HEK293T (cell line): ENCODE measurements around the gene MROH9.

Source experiments
- CTCF ChIA-PET: fragments of 350-600 bp; formaldehyde crosslinking; extraction: SDS; loops from one replicate; lab custom pipeline; 2021; ENCODE audit warnings: antibody characterized with exemption, inconsistent platforms; lab: Yijun Ruan, JAX
- POLR2A ChIA-PET: fragments of 350-600 bp; formaldehyde crosslinking; extraction: SDS; loops from one replicate; lab custom pipeline; 2020; ENCODE audit warnings: antibody characterized with exemption, inconsistent platforms; lab: Yijun Ruan, JAX
- DNase-seq: peaks from one replicate; pipeline ENCODE4 v3.0.0; 2012; ENCODE audit warnings: mixed read lengths; ENCODE audit errors: extremely low spot score
- ARNT ChIP-seq: fragments of 450-650 bp; IDR thresholded peaks from 2 replicates; pipeline ENCODE4 v1.6.1; 2017; ENCODE audit warnings: mild to moderate bottlenecking
- BHLHE40 ChIP-seq: fragments of 450-650 bp; IDR thresholded peaks from 2 replicates; pipeline ENCODE4 v1.6.1; 2016; ENCODE audit warnings: mild to moderate bottlenecking, moderate library complexity, borderline replicate concordance
- CTBP1 ChIP-seq: fragments of 450-650 bp; IDR thresholded peaks from 2 replicates; pipeline ENCODE4 v1.6.1; 2016; ENCODE audit warnings: borderline replicate concordance
- ELF4 ChIP-seq: fragments of 450-650 bp; IDR thresholded peaks from 2 replicates; pipeline ENCODE4 v1.6.1; 2017; ENCODE audit warnings: antibody characterized with exemption
- FOXA1 ChIP-seq: fragments of 450-650 bp; IDR thresholded peaks from 2 replicates; pipeline ENCODE4 v1.6.1; 2016; ENCODE audit warnings: mild to moderate bottlenecking
- FOXK2 ChIP-seq: fragments of 450-650 bp; IDR thresholded peaks from 2 replicates; pipeline ENCODE4 v1.6.1; 2016; ENCODE audit warnings: mild to moderate bottlenecking
- FOXM1 ChIP-seq: fragments of 450-650 bp; IDR thresholded peaks from 2 replicates; pipeline ENCODE4 v1.6.1; 2017; ENCODE audit warnings: mild to moderate bottlenecking, borderline replicate concordance
- HDGF ChIP-seq: fragments of 450-650 bp; IDR thresholded peaks from 2 replicates; pipeline ENCODE4 v1.6.1; 2017; ENCODE audit warnings: antibody characterized with exemption, borderline replicate concordance
- L3MBTL2 ChIP-seq: fragments of 450-650 bp; conservative IDR thresholded peaks from 2 replicates; pipeline ENCODE4 v1.6.1; 2016; ENCODE audit warnings: mild to moderate bottlenecking
- LEF1 ChIP-seq: fragments of 450-650 bp; IDR thresholded peaks from 2 replicates; pipeline ENCODE4 v1.6.1; 2017; ENCODE audit warnings: mild to moderate bottlenecking, borderline replicate concordance
- NFRKB ChIP-seq: fragments of 450-650 bp; IDR thresholded peaks from 2 replicates; pipeline ENCODE4 v1.6.1; 2016; ENCODE audit warnings: mild to moderate bottlenecking, moderate library complexity
- SP1 ChIP-seq: fragments of 450-650 bp; IDR thresholded peaks from 2 replicates; pipeline ENCODE4 v1.6.1; 2017
- SUZ12 ChIP-seq: fragments of 450-650 bp; IDR thresholded peaks from 2 replicates; pipeline ENCODE4 v1.6.1; 2016; ENCODE audit warnings: mild to moderate bottlenecking
- TARDBP ChIP-seq: fragments of 450-650 bp; IDR thresholded peaks from 2 replicates; pipeline ENCODE4 v1.6.1; 2016
- ZNF384 ChIP-seq: fragments of 450-650 bp; IDR thresholded peaks from 2 replicates; pipeline ENCODE4 v1.6.1; 2016
- TF ChIP-seq, protein P1 (sequence below): fragments of 450-650 bp; IDR thresholded peaks from 2 replicates; pipeline ENCODE4 v1.6.1; 2016

MROH9 gene

DNA sequence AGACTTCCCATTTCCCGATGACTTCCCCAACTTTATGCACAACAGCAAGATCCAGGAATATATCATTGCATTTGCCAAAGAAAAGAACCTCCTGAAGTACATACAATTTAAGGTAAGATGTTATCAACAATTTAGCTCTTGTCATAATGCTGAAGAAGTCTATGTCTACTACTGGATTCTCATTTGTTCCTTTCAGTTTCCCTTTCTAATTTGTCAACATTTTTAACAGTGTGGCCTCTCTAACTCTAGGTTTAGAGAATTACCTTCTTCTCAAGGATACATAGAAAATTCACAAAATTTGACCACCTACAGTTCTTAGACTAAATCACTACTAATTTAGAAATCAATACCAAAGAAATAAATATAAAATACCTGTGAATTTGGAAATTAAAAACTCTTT is 168.5 kb downstream of the MROH9 start:
- POLR2A ChIA-PET, result no interaction called here
- TF ChIP-seq ELF4, result no peak
- TF ChIP-seq SUZ12, result no peak
- TF ChIP-seq SP1, result no peak
- DNase-seq, result no peak
- CTCF ChIA-PET, result no interaction called here

DNA sequence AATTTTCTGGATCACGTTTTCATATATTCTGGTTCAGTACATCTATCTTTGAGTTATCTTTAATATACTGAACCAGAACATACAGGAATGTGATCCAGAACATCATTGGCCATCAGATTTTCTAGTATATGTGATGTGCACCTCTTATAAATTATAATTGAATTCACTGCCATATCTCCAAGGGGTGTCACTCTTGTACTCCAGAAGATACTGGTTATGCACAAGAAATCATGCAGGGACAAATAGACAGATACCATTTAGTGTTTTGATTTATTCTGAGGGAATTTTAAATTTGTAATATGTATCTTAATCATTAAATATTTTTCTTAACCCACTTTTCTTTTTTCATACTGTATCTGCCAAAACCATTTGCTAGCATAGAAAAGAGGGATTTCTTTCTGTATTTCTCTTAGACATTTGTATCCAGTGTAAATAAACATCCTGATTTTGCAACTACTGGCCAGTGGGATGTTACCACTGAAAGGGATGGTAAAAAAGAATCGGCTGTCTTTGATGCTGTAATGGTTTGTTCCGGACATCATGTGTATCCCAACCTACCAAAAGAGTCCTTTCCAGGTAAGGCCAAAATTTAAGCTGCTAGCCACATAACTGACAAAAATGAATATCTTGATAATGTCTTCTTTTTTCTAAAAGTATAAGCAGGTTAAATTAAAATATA is 172.1 kb downstream of the MROH9 start:
- TF ChIP-seq HDGF (no peak), SUZ12 (no peak), FOXA1 (no peak), NFRKB (no peak), FOXM1 (no peak), BHLHE40 (no peak), SP1 (no peak), FOXK2 (no peak), L3MBTL2 (no peak), CTBP1 (no peak), ARNT (no peak)
- TF ChIP-seq, protein P1, sequence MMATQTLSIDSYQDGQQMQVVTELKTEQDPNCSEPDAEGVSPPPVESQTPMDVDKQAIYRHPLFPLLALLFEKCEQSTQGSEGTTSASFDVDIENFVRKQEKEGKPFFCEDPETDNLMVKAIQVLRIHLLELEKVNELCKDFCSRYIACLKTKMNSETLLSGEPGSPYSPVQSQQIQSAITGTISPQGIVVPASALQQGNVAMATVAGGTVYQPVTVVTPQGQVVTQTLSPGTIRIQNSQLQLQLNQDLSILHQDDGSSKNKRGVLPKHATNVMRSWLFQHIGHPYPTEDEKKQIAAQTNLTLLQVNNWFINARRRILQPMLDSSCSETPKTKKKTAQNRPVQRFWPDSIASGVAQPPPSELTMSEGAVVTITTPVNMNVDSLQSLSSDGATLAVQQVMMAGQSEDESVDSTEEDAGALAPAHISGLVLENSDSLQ, result no peak
- CTCF ChIA-PET, result no interaction called here
- DNase-seq, result no peak
- POLR2A ChIA-PET, result no interaction called here

DNA sequence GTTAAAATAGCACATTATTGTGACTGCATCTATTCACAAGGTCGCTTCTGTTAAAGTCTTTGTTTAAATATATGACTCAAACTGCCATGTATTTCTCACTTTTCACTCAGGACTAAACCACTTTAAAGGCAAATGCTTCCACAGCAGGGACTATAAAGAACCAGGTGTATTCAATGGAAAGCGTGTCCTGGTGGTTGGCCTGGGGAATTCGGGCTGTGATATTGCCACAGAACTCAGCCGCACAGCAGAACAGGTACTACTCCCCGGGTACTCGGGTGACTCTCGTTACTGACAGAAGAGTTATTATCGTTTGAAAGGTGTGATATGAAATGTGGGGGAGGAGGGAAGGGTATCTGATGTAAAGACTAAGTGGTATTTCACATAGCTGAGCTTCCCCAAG is 172.6 kb downstream of the MROH9 start:
- TF ChIP-seq NFRKB (no peak), FOXM1 (no peak), CTBP1 (no peak), BHLHE40 (no peak), ELF4 (no peak), ZNF384 (no peak), SUZ12 (no peak), LEF1 (no peak), ARNT (no peak), L3MBTL2 (no peak), FOXK2 (no peak), HDGF (no peak), FOXA1 (no peak), SP1 (no peak)
- TF ChIP-seq, protein P1, result no peak
- ChIA-PET POLR2A (no interaction called here), CTCF (no interaction called here)
- no peak for DNase-seq

DNA sequence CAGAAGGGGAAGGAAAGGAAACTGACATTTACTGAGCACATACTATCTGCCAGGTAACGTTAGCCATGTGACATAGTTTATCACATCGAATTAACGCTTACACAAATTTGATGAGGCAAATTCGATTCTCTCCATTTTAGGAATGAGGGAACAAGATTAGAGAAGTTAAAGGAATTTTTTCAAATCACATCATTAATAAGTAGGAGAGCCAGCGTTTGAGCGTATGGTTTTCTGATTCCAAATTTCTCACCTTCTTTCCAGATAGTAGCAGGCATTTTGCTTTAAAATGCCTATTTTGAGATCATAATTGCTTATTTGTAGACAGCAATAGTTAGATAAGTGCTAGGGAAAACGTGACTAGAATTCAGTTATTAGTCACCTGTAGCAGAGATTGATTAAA is 174.6 kb downstream of the MROH9 start:
- CTCF ChIA-PET, result no interaction called here

DNA sequence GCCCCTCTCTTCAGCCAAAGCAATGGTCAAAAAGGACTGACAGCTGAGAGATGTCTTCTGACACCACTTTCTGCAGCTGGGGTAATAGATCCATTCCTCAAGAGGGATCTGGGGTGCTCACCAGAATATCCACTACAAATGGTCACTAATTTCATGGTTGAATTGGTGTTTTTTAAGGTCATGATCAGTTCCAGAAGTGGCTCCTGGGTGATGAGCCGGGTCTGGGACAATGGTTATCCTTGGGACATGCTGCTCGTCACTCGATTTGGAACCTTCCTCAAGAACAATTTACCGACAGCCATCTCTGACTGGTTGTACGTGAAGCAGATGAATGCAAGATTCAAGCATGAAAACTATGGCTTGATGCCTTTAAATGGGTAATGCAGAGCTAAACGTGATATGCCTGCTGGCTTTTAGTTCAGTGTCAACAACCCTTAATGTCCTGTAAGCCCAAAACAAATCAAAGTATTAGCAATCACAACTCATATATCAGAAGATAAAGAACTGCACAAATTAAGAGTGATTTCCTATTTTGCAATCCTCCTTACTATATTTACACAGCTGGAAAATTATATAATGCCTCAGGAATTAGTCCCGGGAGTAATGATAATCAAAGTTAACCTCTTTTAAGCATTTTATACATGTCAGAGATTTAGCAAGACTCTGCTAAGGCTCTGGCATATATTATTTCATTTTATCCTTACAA is 175.4 kb downstream of the MROH9 start:
- POLR2A ChIA-PET, result no interaction called here
- no peak for DNase-seq
- no peak for TF ChIP-seq FOXM1
- CTCF ChIA-PET, result no interaction called here

More for the DNA sequence above, 174.6 kb downstream of the MROH9 start:
- TF ChIP-seq FOXA1 (no peak), BHLHE40 (no peak), L3MBTL2 (no peak), CTBP1 (no peak), FOXM1 (no peak), HDGF (no peak), ARNT (no peak), ELF4 (no peak), SUZ12 (no peak), LEF1 (no peak), NFRKB (no peak), SP1 (no peak), TARDBP (no peak), FOXK2 (no peak)
- DNase-seq, result no peak
- POLR2A ChIA-PET, result no interaction called here

DNA sequence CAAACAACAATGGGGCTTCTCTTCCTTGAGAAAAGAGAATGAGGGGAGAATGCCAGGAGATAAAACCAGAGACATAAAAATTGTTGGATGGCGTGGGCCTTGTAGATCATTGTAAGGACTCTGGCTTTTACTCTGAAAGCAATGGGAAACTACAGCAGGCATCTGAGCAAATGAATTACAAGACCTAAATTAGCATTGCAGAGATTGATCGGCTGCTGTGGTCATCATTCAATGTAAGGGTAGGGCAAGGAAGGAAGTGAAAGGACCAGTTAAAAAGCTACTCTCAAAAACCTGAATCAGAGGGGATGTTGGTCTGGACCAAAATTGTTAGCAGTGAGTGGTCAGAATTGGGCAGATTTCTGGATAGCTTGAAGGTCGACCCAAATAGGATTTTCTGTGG is 176.8 kb downstream of the MROH9 start:
- DNase-seq, result no peak
- TF ChIP-seq ELF4, result no peak
- no peak for TF ChIP-seq L3MBTL2
- no peak for TF ChIP-seq LEF1
- no peak for TF ChIP-seq FOXM1
- no peak for TF ChIP-seq ZNF384
- ChIA-PET CTCF (no interaction called here), POLR2A (no interaction called here)

DNA sequence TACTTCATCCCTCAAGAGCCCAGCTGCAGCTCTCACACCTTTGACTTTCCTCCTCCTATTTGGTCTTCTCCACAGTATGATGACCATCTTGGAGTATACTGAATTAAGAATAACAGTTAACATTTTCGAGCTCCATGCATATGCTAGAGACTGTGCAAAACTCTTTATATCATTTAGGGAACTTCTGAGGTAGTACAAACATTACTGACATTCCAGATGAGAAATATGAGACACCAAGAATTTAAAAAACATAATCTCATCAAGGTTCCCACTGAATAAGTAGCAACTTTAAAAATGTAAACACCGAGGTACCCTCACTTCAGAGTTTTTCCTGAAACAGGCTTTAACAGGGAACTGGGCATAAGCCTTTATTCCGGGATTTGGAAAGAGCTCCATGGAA is 178.0 kb downstream of the MROH9 start:
- CTCF ChIA-PET, result no interaction called here
- POLR2A ChIA-PET, result no interaction called here
- DNase-seq, result no peak

More for the DNA sequence above, 178.0 kb downstream of the MROH9 start:
- TF ChIP-seq NFRKB (no peak), SP1 (no peak), L3MBTL2 (no peak)
